ENCODE measurements around the gene MYZAP.
"Not testable (repeated sequence)": the region's sequence is repeated elsewhere in the genome, so short reads cannot be mapped to it uniquely, and the experiment has no call there.

The MYZAP gene

DNA sequence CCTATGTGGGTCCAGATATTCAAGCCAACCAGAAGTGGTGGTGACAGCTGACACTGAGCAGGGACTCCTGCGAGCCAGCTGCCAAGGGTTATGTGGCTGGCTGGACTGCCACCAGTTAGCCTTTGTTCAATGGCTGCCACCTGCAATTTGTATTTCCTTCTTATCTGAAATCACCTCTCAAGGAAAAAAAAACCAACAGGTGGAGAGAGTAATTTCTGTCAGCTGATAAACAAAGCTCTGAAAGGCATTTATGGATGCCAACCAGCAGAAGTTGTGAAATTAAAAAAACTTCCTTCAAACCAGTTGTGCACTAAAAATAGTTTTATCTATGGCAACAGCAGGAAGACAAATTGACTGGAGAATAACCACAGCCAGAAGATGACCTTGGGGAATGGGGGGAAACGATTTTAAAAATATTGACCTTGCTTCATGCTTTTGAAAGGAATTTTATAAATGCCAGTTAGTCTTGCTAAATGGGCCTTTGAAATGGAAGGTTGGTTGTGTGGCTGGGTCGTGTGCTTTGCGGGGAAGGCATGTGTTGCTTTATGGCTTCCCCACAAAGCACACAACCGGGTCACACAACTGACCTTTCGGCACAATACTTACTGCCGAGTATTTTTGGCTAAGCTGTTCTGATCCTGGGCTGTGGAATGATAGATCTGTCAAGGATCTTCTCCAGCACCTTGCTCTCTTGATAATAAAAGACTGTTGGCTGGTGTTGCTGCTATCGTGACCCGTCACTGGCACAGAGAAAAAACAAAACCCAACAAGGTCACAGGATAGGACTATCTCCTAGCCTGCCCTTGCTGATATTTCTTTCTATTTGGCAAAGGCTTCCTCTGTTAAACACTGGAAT is 3.5 kb downstream of the MYZAP start:
- no peak for DNase-seq

DNA sequence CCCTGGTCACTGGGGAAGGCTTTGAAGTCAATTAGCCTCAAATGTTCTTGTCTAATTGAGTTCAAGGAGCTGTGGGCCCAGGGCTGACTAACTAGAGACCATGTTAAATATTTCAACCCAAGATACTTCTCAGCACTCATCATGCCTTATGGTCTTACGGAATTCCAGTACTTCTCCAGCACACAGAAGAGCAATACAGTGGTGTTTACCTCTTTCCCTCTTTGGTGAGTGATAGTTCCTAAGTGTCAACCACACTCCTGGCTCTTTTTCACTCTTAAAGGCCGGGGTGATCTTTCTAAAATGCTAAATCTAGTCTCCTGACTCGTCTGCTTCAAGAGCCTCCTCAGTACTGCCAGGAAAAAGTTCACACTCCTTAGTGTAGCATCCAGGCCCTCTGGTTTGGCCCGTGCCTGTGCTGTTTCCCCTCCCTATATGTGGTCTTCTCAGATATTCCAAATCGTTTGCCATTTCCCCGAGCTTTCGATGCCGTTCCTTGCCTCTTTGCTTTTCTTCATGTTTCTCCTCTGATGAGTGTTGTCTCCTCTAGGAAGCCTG is 4.7 kb downstream of the MYZAP start:
- DNase-seq = no peak

DNA sequence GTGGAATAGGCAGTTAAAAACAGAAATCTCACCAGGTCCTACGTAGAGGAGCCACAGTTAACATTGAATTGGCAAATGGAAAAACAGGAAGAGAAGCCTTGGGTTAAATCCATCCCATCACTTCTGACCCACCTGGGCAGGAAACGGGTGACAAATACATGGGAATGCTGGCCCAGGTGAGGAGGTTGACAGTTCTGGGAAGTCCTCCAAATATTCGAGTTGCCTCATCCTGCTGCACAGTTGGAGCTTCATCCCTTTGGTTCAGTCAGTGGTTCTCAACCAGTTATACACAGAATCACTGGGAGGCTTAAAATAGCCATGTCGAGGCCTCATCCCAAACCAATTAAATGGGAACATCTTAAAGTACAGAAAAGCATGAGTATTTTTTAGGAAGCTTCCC is 5.3 kb downstream of the MYZAP start:
- no peak for DNase-seq

DNA sequence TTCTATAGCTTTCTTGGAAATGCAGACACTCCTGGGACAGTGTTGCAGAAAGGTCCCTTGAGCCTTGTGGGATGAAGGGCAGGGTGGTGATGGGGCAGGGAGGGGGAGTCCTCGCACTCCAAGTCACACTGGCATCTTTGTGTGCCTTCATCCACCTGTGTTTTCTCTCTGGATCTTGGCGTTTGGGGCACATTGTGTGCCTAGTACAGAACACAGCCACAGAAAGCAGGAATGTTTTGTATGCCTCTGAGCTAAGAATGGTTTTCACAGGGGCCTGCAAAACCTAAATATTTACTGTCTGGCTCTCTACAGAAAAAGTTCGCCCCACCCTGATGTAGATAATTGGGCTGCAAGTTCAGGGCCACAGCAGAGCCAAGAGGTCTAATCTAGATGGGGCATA is 5.7 kb downstream of the MYZAP start:
- no peak for DNase-seq

DNA sequence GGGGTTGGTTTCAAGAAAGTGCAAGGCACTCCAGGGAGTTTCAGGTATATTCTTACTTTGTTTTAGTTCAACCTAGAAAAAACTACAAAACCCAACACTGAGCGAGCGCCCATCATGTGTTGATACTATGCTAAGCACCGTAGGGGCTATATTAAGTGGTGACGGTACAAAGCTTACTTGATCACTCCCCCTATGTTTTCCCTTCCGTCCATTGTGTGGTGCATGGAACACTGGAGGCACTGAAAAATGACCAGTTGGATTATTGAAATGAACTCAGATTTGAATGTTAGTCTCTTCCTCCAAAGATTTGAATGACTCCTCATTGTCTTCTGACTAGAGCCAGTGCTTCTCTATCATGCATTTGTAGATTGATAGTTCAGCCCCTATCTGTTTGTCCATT is 6.6 kb downstream of the MYZAP start:
- no peak for DNase-seq

DNA sequence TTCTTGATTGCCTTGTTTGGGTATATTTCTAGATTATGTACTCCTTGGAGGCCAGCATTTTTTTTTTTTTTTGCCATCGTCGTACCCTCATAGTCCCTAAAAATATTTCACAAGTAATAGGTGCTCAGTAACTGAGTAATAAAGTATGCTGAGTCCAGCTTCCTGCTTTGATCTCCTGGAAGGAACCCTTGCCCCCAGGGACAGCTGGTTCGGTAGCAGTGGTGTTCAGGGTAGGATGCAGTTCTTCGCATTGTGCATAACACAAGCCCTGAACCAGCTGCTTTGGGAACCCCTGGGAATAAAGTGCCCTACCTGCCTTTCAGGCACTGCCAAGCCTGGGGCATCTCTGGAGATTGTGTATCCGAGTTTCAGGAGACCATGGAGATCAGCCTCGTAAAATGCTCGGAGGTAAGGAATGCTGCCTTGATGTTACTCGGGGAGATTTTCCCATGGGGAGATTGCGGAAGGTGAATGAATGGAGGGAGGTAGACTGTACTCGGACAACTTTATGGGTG is 7.6 kb downstream of the MYZAP start:
- DNase-seq = peak; percentile 29

DNA sequence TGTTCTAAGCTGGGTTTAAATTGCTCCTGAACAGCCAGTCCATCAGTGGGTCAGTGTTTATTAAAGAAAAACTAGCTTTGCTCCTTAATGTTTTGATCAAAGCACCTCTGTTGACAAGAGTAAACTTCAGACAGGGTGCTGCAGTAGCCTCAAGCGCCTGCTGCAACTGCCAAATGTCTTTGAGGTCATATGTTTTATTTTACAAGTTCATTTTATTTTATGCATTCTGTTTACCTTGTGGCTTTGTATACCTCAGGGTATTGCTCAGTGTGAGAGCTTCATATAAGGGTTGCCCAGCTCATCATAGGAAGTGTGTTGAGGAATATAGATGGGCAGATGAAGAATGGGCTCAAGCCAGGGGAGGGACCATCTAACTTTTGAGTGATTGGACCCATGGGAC is 8.5 kb downstream of the MYZAP start:
- no peak for DNase-seq

DNA sequence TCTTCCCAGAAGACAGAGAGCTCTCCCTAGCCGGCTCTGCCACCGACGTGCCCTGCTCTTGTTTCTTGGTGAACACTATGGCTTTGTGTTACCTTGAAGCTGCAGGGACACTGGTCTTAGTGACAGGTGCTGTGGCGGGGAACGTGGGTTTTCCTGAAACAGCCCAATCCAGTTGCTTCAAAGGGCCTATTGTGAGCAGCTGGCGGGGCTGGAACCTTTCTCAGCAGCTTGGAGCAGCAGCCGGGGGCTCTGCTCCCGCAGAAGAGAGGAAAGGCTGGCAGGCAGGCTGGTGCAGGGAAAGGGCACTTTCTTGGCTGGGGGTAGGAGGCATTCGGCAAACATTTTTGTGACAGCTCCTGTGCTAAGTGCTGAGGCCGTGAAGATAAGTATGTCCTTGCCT is 12.8 kb downstream of the MYZAP start:
- no peak for DNase-seq

DNA sequence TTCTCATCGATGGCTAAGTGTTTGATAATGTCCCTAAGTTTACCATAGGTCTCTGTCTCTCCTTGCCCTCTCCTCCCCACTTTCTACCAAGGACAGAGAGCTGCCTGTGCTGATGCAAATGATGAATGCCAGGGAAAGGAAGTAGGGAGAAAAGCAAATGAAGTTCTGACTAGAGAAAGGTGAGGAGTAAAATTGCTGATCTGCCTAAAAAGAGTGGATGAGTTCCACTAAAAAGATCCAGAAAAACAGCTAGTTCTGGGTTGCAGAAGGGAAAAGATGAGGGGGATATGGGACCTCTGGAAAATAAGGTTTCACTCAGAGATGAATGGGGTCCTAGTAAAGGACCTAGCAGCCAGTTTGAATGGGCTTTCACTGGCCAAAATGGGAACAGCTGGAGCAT is 13.8 kb downstream of the MYZAP start:
- no peak for DNase-seq

DNA sequence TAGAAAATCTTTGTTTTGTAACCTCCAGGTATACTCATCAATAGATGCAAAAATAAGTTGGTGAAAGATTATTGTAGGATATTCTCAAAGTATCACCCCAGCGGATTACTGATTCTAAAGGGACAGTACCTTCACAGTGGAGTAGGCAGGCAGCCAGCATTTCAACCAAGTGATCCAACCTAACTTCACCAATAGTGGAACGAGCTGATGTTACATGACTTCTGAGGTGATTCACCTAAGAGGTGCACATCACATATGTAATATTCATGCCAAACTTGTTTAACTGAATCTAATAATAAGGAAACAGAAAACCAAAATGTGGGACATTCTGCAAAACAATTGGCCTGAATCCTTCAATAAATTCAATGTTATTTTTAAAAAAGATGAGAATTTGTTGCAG is 14.3 kb downstream of the MYZAP start:
- no peak for DNase-seq

DNA sequence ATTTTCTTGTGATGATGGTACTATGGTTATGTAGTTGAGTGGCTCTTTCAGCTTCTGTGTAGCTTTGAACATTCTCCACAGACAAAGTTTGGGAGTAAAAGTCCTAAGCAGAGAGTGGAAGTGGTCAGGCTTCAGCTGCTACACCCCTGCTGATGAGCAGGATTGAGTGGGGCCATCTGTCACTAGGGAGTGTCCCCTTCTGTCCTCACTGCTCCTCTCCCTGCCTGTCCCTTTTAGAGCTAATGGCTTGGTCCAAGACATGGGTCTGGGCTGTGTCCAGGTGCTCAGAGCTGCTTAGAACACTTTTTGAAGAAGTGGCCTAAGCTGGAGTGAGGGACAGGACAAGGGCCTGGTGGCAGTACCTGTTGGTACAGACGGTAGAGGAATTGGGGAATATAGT is 15.1 kb downstream of the MYZAP start:
- no peak for DNase-seq

DNA sequence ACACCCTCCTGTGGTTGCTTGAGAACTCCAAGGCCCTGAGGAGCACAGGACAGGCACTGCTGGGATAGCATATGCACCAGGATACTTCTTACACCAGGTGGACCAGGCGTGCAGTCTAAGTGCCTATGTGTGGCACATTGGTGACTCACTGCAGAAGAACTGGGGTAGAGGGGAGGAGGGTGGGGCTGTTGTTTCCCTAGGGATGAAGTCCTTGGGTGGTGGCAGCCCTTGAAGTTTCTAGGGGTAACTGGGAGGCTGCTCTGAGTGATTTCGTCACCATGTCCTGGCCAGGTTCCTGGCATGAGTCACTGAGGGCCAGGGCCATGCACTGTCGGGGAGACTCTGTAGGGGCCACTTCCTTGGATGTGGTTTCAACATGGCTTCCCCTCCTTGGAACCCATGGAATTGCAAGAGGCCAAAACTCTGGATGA is 15.9 kb downstream of the MYZAP start:
- no peak for DNase-seq

DNA sequence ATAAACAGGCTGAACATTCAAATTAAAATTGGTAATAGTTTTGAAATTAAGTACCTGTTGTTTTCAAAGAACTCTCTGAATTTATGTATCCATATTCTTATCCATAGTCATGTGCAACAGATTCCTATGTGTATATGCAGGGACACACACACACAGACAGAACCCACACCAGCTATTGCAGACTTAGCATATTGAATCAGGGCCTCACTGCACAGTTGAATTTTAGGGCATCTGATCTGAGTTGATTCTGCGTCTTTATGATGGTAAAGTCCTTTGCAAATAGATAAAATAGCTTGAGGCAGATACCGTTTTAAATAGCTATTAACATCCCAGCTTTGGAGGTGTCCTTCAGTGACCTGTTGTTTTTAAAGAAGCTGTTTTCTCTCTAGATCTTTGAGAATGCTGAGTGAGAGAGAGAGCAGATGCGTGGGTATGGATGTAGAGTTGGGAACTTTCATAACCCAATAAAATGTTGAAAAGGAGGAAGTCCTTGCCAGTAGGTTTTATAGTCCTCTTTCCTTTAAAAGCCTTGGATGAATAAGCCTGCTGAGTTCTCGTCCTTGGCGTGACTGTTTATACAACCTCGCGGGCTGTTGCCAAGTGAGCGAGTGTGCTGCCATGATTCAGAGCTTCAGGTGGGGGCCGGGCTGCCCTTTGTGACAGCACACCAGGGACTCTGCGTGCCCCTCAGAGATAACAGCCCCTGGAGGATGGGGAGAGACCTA is 18.3 kb downstream of the MYZAP start:
- DNase-seq = no peak

DNA sequence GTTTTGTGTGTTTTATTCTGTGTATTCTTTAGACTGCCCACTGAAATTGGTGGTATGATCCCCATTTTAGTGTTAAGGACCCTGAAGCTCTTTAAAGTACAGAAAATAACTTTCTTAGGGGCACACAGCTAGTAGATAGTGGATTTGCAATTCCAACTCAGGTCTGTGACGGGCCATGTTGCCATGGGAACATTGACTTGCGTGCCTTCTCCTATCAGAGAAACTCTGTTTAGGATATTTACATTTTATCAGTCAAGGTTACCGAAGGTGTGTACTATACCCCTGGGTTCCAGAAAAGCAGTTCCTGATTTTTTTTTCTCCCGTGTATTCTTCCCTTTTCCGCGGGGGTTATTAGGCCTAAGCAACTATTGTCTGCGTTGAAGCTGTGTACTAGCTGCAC is 19.4 kb downstream of the MYZAP start:
- no peak for DNase-seq

DNA sequence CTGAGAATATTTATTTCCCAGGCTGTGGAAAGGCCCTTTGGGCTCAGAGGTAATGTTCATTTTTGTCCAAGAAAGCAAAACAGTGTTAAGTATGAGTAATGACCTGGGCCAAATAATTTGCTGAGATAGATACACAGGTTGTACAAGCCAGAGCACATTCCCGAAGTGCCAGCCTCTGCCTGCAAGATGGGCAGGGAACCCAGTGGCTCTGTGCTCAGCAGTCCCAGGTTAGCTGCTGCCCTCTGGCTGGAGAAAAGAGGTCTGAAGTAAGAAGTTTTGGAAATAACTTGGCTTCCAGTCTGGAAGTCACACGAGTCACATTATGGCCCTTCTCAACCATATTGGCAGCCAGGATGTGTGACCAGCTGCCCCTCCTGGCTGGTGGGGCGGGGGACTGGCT is 20.2 kb downstream of the MYZAP start:
- no peak for DNase-seq

DNA sequence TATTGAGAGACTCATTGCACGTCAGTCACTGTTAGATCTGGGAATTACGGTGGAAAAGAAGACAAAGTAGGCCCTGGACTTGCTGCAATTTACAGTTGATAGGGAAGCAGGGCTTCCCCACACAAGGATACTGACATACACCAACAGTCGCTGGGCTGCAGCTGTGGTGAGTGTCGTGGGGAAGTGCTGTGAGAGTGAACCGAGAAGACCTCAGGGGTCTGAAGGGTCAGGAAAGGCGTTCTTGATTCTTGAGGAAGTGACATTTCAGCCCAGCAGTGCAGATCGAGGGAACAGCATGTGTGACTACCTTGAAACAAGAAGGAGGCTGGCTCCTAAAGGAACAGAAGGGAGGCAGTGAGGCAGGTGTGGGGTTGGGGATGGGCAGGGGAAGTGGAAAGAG is 22.5 kb downstream of the MYZAP start:
- DNase-seq = no peak

DNA sequence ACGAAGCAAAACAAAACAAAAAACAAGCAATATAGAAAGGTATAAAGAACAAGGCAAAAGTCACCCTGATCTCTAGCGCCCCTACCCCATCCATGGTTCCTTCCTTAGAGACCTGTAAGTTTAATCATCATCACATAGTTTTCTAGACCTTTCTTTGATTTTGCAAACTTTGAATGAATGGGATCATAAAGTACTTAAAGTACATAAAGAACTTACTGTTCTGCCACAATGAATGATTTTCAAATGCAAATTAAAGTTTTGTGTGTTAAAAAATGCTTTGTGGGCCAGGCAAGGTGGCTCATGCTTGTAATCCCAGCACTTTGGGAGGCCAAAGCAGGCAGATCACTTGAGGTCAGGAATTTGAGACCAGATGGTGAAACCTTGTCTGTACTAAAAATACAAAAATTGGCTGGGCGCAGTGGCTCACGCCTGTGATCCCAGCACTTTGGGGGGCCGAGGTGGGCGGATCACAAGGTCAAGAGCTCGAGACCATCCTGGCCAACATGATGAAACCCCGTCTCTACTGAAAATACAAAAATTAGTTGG is 24.3 kb downstream of the MYZAP start:
- DNase-seq = not testable (repeated sequence)

DNA sequence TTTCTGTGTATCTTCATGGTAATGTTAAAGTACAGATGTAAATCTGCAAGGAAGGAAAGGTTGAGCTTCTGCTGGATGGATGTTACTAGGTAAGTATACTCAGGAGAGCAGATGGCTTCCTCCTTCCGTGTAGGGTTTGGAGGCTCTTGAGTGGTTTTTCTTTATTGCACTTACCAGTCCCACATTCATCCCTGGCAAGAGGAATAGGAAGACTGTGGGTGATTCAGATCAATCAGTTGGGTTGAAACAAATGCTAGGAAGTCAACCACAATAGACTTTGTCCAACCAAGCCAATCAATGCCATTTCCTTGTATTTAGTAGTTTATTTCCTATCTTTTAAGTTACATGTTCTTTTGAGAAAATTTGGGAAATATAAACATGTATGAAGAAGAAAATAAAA is 26.6 kb downstream of the MYZAP start:
- no peak for DNase-seq

DNA sequence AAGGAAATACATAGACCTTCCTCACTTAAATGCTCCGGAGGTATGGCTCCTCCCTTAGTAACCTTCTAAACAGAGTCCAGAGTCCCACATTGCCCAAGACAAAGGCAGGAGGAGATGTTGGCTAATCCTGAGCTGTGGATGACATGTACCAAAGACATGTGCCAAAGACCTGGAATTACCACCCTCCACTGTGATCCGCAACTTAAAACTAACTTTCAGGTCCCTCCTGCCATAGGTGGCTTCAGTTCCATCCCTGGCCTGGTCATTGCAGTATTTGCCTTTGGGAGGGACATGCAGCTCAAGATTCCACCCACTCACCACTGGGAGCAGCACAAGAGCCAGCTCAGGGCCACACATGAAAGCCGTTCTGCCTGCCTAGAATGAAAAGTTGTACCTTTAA is 28.0 kb downstream of the MYZAP start:
- DNase-seq = no peak

DNA sequence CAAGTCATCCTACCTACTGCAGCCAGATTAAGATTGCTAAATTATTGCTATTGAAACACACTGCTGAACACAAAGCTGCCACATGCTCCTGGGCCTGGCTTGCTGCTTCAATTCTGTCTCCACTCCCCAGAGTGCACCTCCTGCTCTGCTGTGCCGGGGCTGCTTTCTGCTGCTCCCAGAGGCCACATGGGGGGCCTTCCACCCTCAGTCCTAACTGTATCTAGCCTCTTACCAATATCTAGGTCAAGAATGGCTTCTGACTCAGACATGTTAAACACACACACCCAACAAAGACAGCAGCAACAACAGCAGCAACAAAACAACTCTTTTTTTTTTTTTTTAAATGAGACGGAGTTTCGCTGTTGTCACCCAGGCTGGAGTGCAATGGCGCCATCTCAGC is 33.0 kb downstream of the MYZAP start:
- DNase-seq = no peak

DNA sequence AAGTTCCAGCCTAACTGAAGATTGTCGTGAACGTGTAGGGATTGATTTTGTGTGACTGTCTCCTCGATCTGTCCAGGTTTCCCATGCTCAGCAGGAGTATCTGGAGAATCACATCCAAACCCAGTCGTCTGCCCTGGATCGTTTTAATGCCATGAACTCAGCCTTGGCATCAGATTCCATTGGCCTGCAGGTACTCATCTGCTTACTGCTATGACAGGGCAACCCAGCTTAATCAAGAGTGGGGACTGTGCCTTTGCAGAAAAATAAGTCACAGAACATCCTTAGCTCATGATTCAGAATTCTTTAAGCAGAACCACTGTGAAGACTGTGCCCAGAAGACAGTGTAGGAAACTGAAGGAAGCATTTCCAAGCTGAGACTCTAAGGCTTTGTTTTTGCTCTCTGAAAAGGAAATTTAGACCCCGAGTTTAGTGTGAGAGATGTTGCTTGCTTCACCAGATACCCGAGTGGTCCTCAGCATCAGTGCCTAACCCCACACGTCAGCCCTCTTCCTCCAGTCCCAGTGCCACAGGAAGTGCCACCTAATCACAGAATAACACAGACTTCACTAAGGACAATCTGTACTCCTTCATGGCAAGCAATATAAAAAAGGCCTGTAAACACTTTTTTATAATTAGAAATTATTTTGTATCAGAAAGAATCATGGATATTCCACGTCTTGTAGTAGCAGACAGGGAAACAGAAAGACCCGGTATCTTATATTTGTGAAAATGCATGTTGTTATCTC is 34.2 kb downstream of the MYZAP start:
- DNase-seq = no peak

DNA sequence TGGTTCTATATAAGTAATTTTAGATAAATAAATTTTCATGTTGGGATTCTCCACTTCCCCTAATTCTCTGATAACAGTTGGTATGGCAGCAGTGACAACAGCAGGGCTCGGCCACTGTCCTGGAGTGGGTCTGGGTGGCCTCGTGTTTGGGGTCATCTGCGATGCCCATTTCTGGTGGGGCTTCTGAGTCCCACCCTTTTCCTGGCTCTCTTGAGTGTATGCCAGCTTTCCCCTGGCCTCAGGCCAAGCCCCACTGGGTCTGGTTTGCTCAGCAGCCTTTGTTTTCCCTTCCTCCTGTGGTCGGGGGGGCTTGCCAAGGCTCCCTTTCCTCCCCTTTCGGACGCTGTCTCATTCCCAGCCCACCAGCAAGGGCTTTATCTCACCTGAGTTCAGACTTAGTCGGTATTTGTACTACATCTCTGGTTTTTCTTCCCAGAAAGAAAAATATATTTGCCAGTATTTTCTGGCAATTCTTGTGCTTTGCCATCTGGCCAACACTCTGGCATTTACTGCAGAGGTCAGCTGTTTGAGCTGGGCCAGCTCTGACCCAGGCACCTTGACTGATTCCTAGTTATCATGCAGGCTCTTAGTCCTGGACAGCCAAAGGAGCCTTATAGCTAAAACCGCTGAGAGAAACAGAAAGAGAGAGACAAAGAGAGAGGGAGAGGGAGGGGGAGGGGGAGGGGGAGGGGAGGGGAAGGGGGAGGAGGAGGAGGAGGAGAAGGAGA is 35.2 kb downstream of the MYZAP start:
- DNase-seq = no peak

Measured in NCI-H2171 treated with DMSO at 0.1 percent for 48 hours (cell line).